Calu3 (cell line): ENCODE data around the gene ZNF524. TPM values are rescaled to one million over a fixed set of nuclear protein-coding genes. Genes with fewer than 3 reads are reported as not detected.
"Not testable (repeated sequence)": the region's sequence is repeated elsewhere in the genome, so short reads cannot be mapped to it uniquely, and the experiment has no call there.

Experiments used
- BruUV-seq: library from RNA; stranded (reverse); fragments of 400-500 nt; replicated peaks from 2 replicates; lab custom pipeline; 2021; lab: Mats Ljungman, UMichigan
- CTCF ChIA-PET: fragments of 300-600 bp; sonication (Branson Sonifier 250); formaldehyde crosslinking; loops from one replicate; lab custom pipeline; 2022; ENCODE audit warnings: antibody characterized with exemption; lab: Charles Lee
- DNase-seq: peaks from one replicate; pipeline ENCODE4 v3.0.0; 2022
- H3K27ac Mint-ChIP-seq: one replicate; pipeline ENCODE4 v1.8.0; 2022; ENCODE audit warnings: mixed read lengths; ENCODE audit not compliant: unreplicated experiment
- H3K27me3 Mint-ChIP-seq: one replicate; pipeline ENCODE4 v1.8.0; 2022; ENCODE audit warnings: mixed read lengths; ENCODE audit not compliant: unreplicated experiment
- H3K36me3 Mint-ChIP-seq: one replicate; pipeline ENCODE4 v1.8.0; 2022; ENCODE audit warnings: mild to moderate bottlenecking, moderate library complexity, mixed read lengths; ENCODE audit not compliant: insufficient read depth, unreplicated experiment
- H3K4me1 Mint-ChIP-seq: one replicate; pipeline ENCODE4 v1.8.0; 2022; ENCODE audit warnings: mild to moderate bottlenecking, low read depth, mixed read lengths; ENCODE audit not compliant: unreplicated experiment
- H3K4me3 Mint-ChIP-seq: one replicate; pipeline ENCODE4 v1.8.0; 2022; ENCODE audit warnings: mild to moderate bottlenecking, low read depth, moderate library complexity, mixed read lengths; ENCODE audit not compliant: unreplicated experiment
- H3K9me3 Mint-ChIP-seq: one replicate; pipeline ENCODE4 v1.8.0; 2022; ENCODE audit warnings: low read depth, mixed read lengths; ENCODE audit not compliant: unreplicated experiment
- intact Hi-C: fragments of 100-400 bp; cut with micrococcal nuclease; formaldehyde crosslinking; loops from one replicate; pipeline ENCODE4 v1.10.0; 2022; ENCODE audit not compliant: unreplicated experiment
- total RNA-seq: library from RNA; stranded (reverse); gene quantifications from 2 replicates; pipeline ENCODE4 v1.2.3, GENCODE V29; 2022
- TF ChIP-seq, protein P1 (sequence below): fragments of 200-600 bp; IDR thresholded peaks from one replicate; pipeline ENCODE4 v1.8.0; 2022; ENCODE audit warnings: antibody characterized with exemption; ENCODE audit not compliant: unreplicated experiment

ZNF524 gene
- total RNA-seq, 1 experiment from 2014 or later, result 18.5 TPM

DNA sequence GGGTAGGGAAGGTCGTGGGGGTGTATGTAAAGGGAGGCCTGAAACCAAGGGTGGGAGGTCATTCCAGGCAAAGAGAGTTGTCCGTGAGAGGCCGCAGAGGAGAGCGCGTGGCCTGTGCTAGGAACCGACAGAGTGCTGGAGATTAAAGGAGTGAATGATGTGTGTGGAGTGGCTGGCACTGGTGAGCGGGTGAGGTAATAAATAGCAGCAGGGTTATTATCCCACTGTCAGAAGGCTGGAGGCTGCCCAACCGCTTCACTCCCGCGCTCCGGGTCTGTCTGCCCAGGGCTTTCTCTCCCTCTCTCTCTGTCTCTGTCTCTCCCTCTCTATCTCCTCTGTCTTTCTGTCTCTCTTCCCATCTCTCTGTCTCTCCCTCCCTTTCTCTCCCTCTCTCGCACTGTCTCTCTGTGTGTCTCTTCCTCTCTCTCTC, 36.8 kb upstream of the ZNF524 start:
- intact Hi-C loops, result no loop called here
- H3K27me3 Mint-ChIP-seq, result peaks cover 34% of the 10 kb centered on the region
- H3K9me3 Mint-ChIP-seq, result no peaks in the 10 kb centered on the region
- no peaks in the 10 kb centered on the region for H3K4me1 Mint-ChIP-seq
- no TSS peak for BruUV-seq
- DNase-seq, result no peak
- H3K36me3 Mint-ChIP-seq, result no peaks in the 10 kb centered on the region
- CTCF ChIA-PET, result no interaction called here
- H3K27ac Mint-ChIP-seq, result no peak overlapping the region
- TF ChIP-seq, protein P1, sequence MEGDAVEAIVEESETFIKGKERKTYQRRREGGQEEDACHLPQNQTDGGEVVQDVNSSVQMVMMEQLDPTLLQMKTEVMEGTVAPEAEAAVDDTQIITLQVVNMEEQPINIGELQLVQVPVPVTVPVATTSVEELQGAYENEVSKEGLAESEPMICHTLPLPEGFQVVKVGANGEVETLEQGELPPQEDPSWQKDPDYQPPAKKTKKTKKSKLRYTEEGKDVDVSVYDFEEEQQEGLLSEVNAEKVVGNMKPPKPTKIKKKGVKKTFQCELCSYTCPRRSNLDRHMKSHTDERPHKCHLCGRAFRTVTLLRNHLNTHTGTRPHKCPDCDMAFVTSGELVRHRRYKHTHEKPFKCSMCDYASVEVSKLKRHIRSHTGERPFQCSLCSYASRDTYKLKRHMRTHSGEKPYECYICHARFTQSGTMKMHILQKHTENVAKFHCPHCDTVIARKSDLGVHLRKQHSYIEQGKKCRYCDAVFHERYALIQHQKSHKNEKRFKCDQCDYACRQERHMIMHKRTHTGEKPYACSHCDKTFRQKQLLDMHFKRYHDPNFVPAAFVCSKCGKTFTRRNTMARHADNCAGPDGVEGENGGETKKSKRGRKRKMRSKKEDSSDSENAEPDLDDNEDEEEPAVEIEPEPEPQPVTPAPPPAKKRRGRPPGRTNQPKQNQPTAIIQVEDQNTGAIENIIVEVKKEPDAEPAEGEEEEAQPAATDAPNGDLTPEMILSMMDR, result no peak
- H3K4me3 Mint-ChIP-seq, result no peak overlapping the region

- BruUV-seq, result no TSS peak
- CTCF ChIA-PET, result interaction anchor here (1.1 kb wide), 1 partner anchor 19 kb away, joined by 3 read pairs; no protein-coding TSS in a partner anchor
- no peaks in the 10 kb centered on the region for H3K36me3 Mint-ChIP-seq
- H3K4me1 Mint-ChIP-seq, result no peaks in the 10 kb centered on the region
- TF ChIP-seq, protein P1, result no peak
- intact Hi-C loops, result no loop called here
- H3K4me3 Mint-ChIP-seq, result no peak overlapping the region
- H3K9me3 Mint-ChIP-seq, result no peaks in the 10 kb centered on the region
- H3K27ac Mint-ChIP-seq, result no peak overlapping the region
- no peak for DNase-seq
- H3K27me3 Mint-ChIP-seq, result peaks cover 27% of the 10 kb centered on the region
Measured at GRCh38 chr19:55566823-55567222, 33.3 kb upstream of the ZNF524 start.

- Mint-ChIP-seq H3K4me3 (no peak overlapping the region), H3K4me1 (no peaks in the 10 kb centered on the region), H3K27ac (no peak overlapping the region), H3K9me3 (no peaks in the 10 kb centered on the region), H3K36me3 (no peaks in the 10 kb centered on the region), H3K27me3 (peaks cover 27% of the 10 kb centered on the region)
- BruUV-seq, result no TSS peak
- CTCF ChIA-PET, result no interaction called here
- intact Hi-C loops, result no loop called here
- DNase-seq, result no peak
- TF ChIP-seq, protein P1, result no peak
Measured at GRCh38 chr19:55567708-55568328, 32.3 kb upstream of the ZNF524 start.

- H3K27ac Mint-ChIP-seq, H3K4me1 Mint-ChIP-seq, H3K36me3 Mint-ChIP-seq, CTCF ChIA-PET, H3K9me3 Mint-ChIP-seq, BruUV-seq, intact Hi-C loops, DNase-seq, H3K4me3 Mint-ChIP-seq: not testable (repeated sequence)
- peaks cover 10% of the 10 kb centered on the region for H3K27me3 Mint-ChIP-seq
Measured at GRCh38 chr19:55569477-55569876, 30.6 kb upstream of the ZNF524 start.

DNA sequence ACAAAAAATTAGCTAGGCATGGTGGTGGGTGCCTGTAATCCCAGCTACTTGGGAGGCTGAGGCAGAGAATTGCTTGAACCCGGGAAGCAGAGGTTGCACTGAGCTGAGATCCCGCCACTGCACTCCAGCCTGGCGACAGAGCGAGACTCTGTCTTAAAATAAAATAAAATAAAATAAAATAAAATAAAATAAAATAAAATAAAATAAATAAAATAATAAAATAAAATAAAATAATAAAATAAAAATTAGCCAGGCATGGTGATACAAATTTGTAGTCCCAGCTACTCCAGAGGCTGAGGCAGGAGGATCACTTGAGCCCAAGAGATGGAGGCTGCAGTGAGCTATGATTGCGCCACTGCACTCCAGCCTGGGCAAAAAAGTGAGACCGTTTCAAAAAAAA, 26.2 kb upstream of the ZNF524 start:
- intact Hi-C loops, H3K27me3 Mint-ChIP-seq, H3K9me3 Mint-ChIP-seq, H3K4me1 Mint-ChIP-seq, DNase-seq, H3K4me3 Mint-ChIP-seq, H3K27ac Mint-ChIP-seq, BruUV-seq: not testable (repeated sequence)
- H3K36me3 Mint-ChIP-seq, result peaks cover 12% of the 10 kb centered on the region
- CTCF ChIA-PET, result interaction anchor here (0.6 to 0.7 kb wide), 3 partner anchors 47 to 1056 kb away, joined by 3 to 6 read pairs (median 4); no protein-coding TSS in a partner anchor
